HepG2 (cell line): Measurements from ENCODE around the gene HBM. TPM values are rescaled to one million over a fixed set of nuclear protein-coding genes. Genes with fewer than 3 reads are reported as not detected.

Source experiments
- AHR ChIP-seq: IDR thresholded peaks from 2 replicates; pipeline ENCODE4 v1.6.1; 2018; ENCODE audit warnings: missing genetic modification reagents, missing compliant biosample characterization
- CBX2 ChIP-seq, 2 experiments: fragments of 200-600 bp in 1 of 2; sonication (generic); formaldehyde crosslinking in 1 of 2; IDR thresholded peaks; 2 replicates each; pipeline versions ENCODE4 v1.7.0 to v1.8.1; 2018 to 2022; ENCODE audit warnings: low read depth in 2 of 2, low read length in 1 of 2, mild to moderate bottlenecking in 1 of 2, missing genetic modification reagents in 1 of 2
- CREB1 ChIP-seq, 2 experiments: fragments of 450-650 bp in 1 of 2; IDR thresholded peaks; 2 replicates each; pipeline ENCODE4 v1.6.1; 2016 to 2017; ENCODE audit warnings: control low read depth in 1 of 2, mild to moderate bottlenecking in 1 of 2, missing compliant biosample characterization in 1 of 2, missing genetic modification characterization in 1 of 2
- EED ChIP-seq: sonication (generic); formaldehyde crosslinking; IDR thresholded peaks from 2 replicates; pipeline ENCODE4 v1.5.0; 2020; ENCODE audit warnings: mild to moderate bottlenecking, missing genetic modification reagents
- FOXC1 ChIP-seq: sonication (generic); formaldehyde crosslinking; IDR thresholded peaks from 2 replicates; pipeline ENCODE4 v1.8.0; 2022; ENCODE audit warnings: mild to moderate bottlenecking, missing genetic modification reagents, borderline replicate concordance
- FOXJ3 ChIP-seq: sonication (generic); formaldehyde crosslinking; IDR thresholded peaks from 2 replicates; pipeline ENCODE4 v1.4.0; 2020; ENCODE audit warnings: missing genetic modification reagents, mild to moderate bottlenecking, borderline replicate concordance
- FOXO1 ChIP-seq: sonication (generic); formaldehyde crosslinking; IDR thresholded peaks from 2 replicates; pipeline ENCODE4 v1.4.0; 2020; ENCODE audit warnings: missing genetic modification reagents
- KDM3A ChIP-seq: IDR thresholded peaks from 2 replicates; pipeline ENCODE4 v1.6.1; 2018; ENCODE audit warnings: low read depth, missing compliant biosample characterization
- KDM5B ChIP-seq: sonication (generic); formaldehyde crosslinking; IDR thresholded peaks from 2 replicates; pipeline ENCODE4 v1.4.0; 2020; ENCODE audit warnings: missing genetic modification reagents, mild to moderate bottlenecking, borderline replicate concordance
- MAFG ChIP-seq: sonication (generic); formaldehyde crosslinking; IDR thresholded peaks from 2 replicates; pipeline ENCODE4 v1.5.1; 2020; ENCODE audit warnings: mild to moderate bottlenecking, missing genetic modification reagents
- MBNL3 ChIP-seq: fragments of 250-450 bp; sonication (Bioruptor Pico); conservative IDR thresholded peaks from 2 replicates; pipeline ENCODE4 v1.8.0; 2022; ENCODE audit warnings: mild to moderate bottlenecking, inconsistent platforms
- NONO ChIP-seq, 2 experiments: fragments of 450-650 bp in 1 of 2; sonication (generic) in 1 of 2; formaldehyde crosslinking in 1 of 2; IDR thresholded peaks in 1 of 2; conservative IDR thresholded peaks in 1 of 2; 2 replicates each; pipeline versions ENCODE4 v1.6.1 to v1.8.0; 2017 to 2022; ENCODE audit warnings: mild to moderate bottlenecking in 1 of 2, missing genetic modification reagents in 1 of 2, moderate library complexity in 1 of 2
- SIX4 ChIP-seq: sonication (generic); formaldehyde crosslinking; IDR thresholded peaks from 2 replicates; pipeline ENCODE4 v1.4.0; 2020; ENCODE audit warnings: missing genetic modification reagents
- YEATS2 ChIP-seq: sonication (generic); formaldehyde crosslinking; IDR thresholded peaks from 2 replicates; pipeline ENCODE4 v1.4.0; 2020; ENCODE audit warnings: missing genetic modification reagents, borderline replicate concordance
- ZFP36L2 ChIP-seq: sonication (generic); formaldehyde crosslinking; IDR thresholded peaks from 2 replicates; pipeline ENCODE4 v1.4.0; 2020; ENCODE audit warnings: missing genetic modification reagents
- ZNF446 ChIP-seq: sonication (generic); formaldehyde crosslinking; IDR thresholded peaks from 2 replicates; pipeline ENCODE4 v1.5.0; 2020; ENCODE audit warnings: mild to moderate bottlenecking, missing genetic modification reagents
- ZNF552 ChIP-seq: sonication (generic); formaldehyde crosslinking; IDR thresholded peaks from 2 replicates; pipeline ENCODE4 v1.9.0; 2022; ENCODE audit warnings: missing genetic modification reagents, mild to moderate bottlenecking, borderline replicate concordance
- ZNF572 ChIP-seq: sonication (generic); formaldehyde crosslinking; IDR thresholded peaks from 2 replicates; pipeline ENCODE4 v1.5.1; 2020; ENCODE audit warnings: mild to moderate bottlenecking, missing genetic modification reagents
- ZNF749 ChIP-seq: sonication (generic); formaldehyde crosslinking; IDR thresholded peaks from 2 replicates; pipeline ENCODE4 v1.8.0; 2022; ENCODE audit warnings: mild to moderate bottlenecking, missing genetic modification reagents, moderate library complexity, borderline replicate concordance
- ZNF772 ChIP-seq: sonication (generic); formaldehyde crosslinking; IDR thresholded peaks from 2 replicates; pipeline ENCODE4 v1.5.0; 2020; ENCODE audit warnings: mild to moderate bottlenecking, missing genetic modification reagents
- ZNF83 ChIP-seq: sonication (generic); formaldehyde crosslinking; IDR thresholded peaks from 2 replicates; pipeline ENCODE4 v1.4.0; 2020; ENCODE audit warnings: missing genetic modification reagents, mild to moderate bottlenecking, borderline replicate concordance
- ZNF891 ChIP-seq: sonication (generic); formaldehyde crosslinking; IDR thresholded peaks from 2 replicates; pipeline ENCODE4 v1.5.0; 2020; ENCODE audit warnings: mild to moderate bottlenecking, missing genetic modification reagents
- ZZZ3 ChIP-seq: sonication (generic); formaldehyde crosslinking; IDR thresholded peaks from 2 replicates; pipeline ENCODE4 v1.4.0; 2020; ENCODE audit warnings: missing genetic modification reagents, mild to moderate bottlenecking, borderline replicate concordance
- polyA plus RNA-seq, 8 experiments: library from polyadenylated mRNA; depleted of rRNA in 3 of 8; stranded (reverse) in 7 of 8; unstranded in 1 of 8; fragments of >200 nt; fragmentation: Illumina TruSeq in 4 of 8; extraction: Trizol in 4 of 8; gene quantifications; 2 replicates each; pipeline versions ENCODE4 v1.2.1 to v1.2.3, GENCODE V29; 2011 to 2016; ENCODE audit warnings: low read depth in 4 of 8, missing spikeins in 1 of 8, mixed read lengths in 1 of 8; ENCODE audit not compliant: insufficient read depth in 1 of 8
- total RNA-seq, 5 experiments: library from RNA; depleted of rRNA; stranded (reverse); fragments of >200 nt; fragmentation: Illumina TruSeq; extraction: Trizol; gene quantifications; 2 replicates each; pipeline ENCODE4 v1.2.3, GENCODE V29; 2016; ENCODE audit warnings: low read depth in 1 of 5
- TF ChIP-seq, protein P1 (sequence below): sonication (generic); formaldehyde crosslinking; IDR thresholded peaks from 2 replicates; pipeline ENCODE4 v1.5.1; 2020; ENCODE audit warnings: mild to moderate bottlenecking, moderate library complexity, missing genetic modification reagents
- TF ChIP-seq, protein P2 (sequence below): sonication (generic); formaldehyde crosslinking; IDR thresholded peaks from 2 replicates; pipeline ENCODE4 v1.4.0; 2020; ENCODE audit warnings: missing genetic modification reagents, low read depth, mild to moderate bottlenecking, borderline replicate concordance
- TF ChIP-seq, protein P3 (sequence below): fragments of 450-650 bp; IDR thresholded peaks from 2 replicates; pipeline ENCODE4 v1.6.1; 2017

HBM gene
- total and polyA plus RNA-seq, 2 of the 13 experiments (the other 11 are each of a cell fraction or from before 2014, with no cell fraction given) = not detected

DNA sequence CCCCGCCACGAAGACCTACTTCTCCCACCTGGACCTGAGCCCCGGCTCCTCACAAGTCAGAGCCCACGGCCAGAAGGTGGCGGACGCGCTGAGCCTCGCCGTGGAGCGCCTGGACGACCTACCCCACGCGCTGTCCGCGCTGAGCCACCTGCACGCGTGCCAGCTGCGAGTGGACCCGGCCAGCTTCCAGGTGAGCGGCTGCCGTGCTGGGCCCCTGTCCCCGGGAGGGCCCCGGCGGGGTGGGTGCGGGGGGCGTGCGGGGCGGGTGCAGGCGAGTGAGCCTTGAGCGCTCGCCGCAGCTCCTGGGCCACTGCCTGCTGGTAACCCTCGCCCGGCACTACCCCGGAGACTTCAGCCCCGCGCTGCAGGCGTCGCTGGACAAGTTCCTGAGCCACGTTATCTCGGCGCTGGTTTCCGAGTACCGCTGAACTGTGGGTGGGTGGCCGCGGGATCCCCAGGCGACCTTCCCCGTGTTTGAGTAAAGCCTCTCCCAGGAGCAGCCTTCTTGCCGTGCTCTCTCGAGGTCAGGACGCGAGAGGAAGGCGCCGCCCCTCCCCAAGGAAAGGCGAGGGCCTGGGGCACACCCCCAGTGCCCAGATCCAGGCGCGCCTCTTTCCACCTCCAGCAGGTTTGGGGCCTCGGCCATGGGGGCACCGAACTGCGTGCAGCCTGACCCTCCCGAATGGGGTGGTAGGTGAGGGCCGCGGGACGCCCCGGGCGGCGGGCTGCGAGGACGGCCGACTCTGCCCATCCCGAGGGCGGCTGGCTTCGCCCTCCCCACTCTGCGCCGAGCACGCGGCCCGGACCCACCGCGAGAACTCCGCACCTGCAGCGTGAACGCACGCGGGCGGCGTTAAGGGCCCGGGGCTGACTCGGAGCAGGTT lies 15.1 kb downstream of the HBM start (continued):
- no peak for TF ChIP-seq CBX2 (IDR thresholded peaks at IDR 0.05; ENCODE audit: low read depth, low read length)
- TF ChIP-seq CBX2 (CRISPR knock-in tag; IDR thresholded peaks at IDR 0.05; ENCODE audit: low read depth) = no peak
- TF ChIP-seq, protein P1, sequence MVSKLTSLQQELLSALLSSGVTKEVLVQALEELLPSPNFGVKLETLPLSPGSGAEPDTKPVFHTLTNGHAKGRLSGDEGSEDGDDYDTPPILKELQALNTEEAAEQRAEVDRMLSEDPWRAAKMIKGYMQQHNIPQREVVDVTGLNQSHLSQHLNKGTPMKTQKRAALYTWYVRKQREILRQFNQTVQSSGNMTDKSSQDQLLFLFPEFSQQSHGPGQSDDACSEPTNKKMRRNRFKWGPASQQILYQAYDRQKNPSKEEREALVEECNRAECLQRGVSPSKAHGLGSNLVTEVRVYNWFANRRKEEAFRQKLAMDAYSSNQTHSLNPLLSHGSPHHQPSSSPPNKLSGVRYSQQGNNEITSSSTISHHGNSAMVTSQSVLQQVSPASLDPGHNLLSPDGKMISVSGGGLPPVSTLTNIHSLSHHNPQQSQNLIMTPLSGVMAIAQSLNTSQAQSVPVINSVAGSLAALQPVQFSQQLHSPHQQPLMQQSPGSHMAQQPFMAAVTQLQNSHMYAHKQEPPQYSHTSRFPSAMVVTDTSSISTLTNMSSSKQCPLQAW (CRISPR knock-in tag) = peak; percentile 52
- TF ChIP-seq, protein P2, sequence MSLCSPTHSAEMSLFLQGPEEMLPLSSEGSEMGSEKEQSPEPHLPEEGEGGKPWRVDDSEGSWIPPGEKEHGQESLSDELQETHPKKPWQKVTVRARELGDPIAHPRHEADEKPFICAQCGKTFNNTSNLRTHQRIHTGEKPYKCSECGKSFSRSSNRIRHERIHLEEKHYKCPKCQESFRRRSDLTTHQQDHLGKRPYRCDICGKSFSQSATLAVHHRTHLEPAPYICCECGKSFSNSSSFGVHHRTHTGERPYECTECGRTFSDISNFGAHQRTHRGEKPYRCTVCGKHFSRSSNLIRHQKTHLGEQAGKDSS (CRISPR knock-in tag) = peak; percentile 99
- TF ChIP-seq FOXO1 (CRISPR knock-in tag) = peak; percentile 69
- TF ChIP-seq YEATS2 = peak; percentile 83; the same call in 1 of the 2 replicates
- peak; percentile 100 for TF ChIP-seq FOXC1 (CRISPR knock-in tag)
- TF ChIP-seq ZZZ3 = peak; percentile 74; the same call in 1 of the 2 replicates
- TF ChIP-seq, protein P3, sequence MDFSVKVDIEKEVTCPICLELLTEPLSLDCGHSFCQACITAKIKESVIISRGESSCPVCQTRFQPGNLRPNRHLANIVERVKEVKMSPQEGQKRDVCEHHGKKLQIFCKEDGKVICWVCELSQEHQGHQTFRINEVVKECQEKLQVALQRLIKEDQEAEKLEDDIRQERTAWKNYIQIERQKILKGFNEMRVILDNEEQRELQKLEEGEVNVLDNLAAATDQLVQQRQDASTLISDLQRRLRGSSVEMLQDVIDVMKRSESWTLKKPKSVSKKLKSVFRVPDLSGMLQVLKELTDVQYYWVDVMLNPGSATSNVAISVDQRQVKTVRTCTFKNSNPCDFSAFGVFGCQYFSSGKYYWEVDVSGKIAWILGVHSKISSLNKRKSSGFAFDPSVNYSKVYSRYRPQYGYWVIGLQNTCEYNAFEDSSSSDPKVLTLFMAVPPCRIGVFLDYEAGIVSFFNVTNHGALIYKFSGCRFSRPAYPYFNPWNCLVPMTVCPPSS = no peak
- no peak for TF ChIP-seq ZFP36L2
- peak; percentile 90 for TF ChIP-seq KDM3A (CRISPR knock-in tag)
- no peak for TF ChIP-seq CREB1 (IDR thresholded peaks at IDR 0.05)
- TF ChIP-seq CREB1 (CRISPR knock-in tag; IDR thresholded peaks at IDR 0.05) = no peak
- TF ChIP-seq ZNF83 (CRISPR knock-in tag) = peak; percentile 95; the same call in 1 of the 2 replicates
- TF ChIP-seq ZNF446 (CRISPR knock-in tag) = peak; percentile 97
- no peak for TF ChIP-seq NONO (IDR thresholded peaks at IDR 0.05)
- peak; percentile 99 for TF ChIP-seq NONO (CRISPR knock-in tag; conservative IDR thresholded peaks at IDR 0.05)
- no peak; the same call in 1 of the 2 replicates for TF ChIP-seq ZNF572 (CRISPR knock-in tag)
- peak; percentile 99 for TF ChIP-seq ZNF749
- peak; percentile 98 for TF ChIP-seq ZNF891 (CRISPR knock-in tag)
- no peak for TF ChIP-seq FOXJ3 (CRISPR knock-in tag)
- peak; percentile 98 for TF ChIP-seq AHR (CRISPR knock-in tag)
- peak; percentile 100 for TF ChIP-seq KDM5B (CRISPR knock-in tag)
- TF ChIP-seq ZNF772 (CRISPR knock-in tag) = peak; percentile 99
- TF ChIP-seq SIX4 (CRISPR knock-in tag) = peak; percentile 55; the same call in 1 of the 2 replicates
- peak; percentile 99 for TF ChIP-seq ZNF552 (CRISPR knock-in tag)
- no peak for TF ChIP-seq MBNL3 (CRISPR knock-in tag)
- TF ChIP-seq EED (CRISPR knock-in tag) = peak; percentile 99
- no peak for TF ChIP-seq MAFG (CRISPR knock-in tag)
